Urinary bladder (tissue), 4 donors: ENCODE results near the gene ST3GAL5. TPM values are rescaled to one million over a fixed set of nuclear protein-coding genes. Genes with fewer than 3 reads are reported as not detected.
"Not testable (repeated sequence)": the region's sequence is repeated elsewhere in the genome, so short reads cannot be mapped to it uniquely, and the experiment has no call there.

ENCODE experiments used
- DNase-seq: peaks from one replicate; pipeline ENCODE4 v3.0.0-alpha.2; 2015; ENCODE audit errors: extremely low spot score
- H3K27ac ChIP-seq: one replicate; pipeline ENCODE4 v1.5.1; 2013; ENCODE audit warnings: low read depth, mild to moderate bottlenecking, moderate library complexity
- H3K36me3 ChIP-seq: one replicate; pipeline ENCODE4 v1.6.1; 2013; ENCODE audit warnings: mild to moderate bottlenecking, moderate library complexity; ENCODE audit not compliant: insufficient read depth
- H3K4me1 ChIP-seq: one replicate; pipeline ENCODE4 v1.6.1; 2013; ENCODE audit warnings: mild to moderate bottlenecking, moderate library complexity; ENCODE audit not compliant: insufficient read depth
- H3K4me3 ChIP-seq: one replicate; pipeline ENCODE4 v1.5.1; 2013; ENCODE audit warnings: low read depth, low read length
- WGBS: extraction: QIAGEN DNeasy Blood & Tissue Kit; methylation state at CpG from one replicate; pipeline ENCODE4 v1.1.7; 2013; 5-methylcytosine and 5-hydroxymethylcytosine counted together
- polyA plus RNA-seq: library from polyadenylated mRNA; stranded (reverse); fragments of 200-250 nt; gene quantifications from one replicate; pipeline ENCODE4 v1.2.3, GENCODE V29; 2013
- total RNA-seq: library from RNA; depleted of rRNA; stranded (reverse); fragments of >200 nt; gene quantifications from one replicate; pipeline ENCODE4 v1.2.3, GENCODE V29; 2014
- donor health status: healthy with polysubstance abuse.
- donor health status: healthy.

ST3GAL5 gene
- total and polyA plus RNA-seq, 2 donors, result 31.1 to 59.4 TPM

DNA sequence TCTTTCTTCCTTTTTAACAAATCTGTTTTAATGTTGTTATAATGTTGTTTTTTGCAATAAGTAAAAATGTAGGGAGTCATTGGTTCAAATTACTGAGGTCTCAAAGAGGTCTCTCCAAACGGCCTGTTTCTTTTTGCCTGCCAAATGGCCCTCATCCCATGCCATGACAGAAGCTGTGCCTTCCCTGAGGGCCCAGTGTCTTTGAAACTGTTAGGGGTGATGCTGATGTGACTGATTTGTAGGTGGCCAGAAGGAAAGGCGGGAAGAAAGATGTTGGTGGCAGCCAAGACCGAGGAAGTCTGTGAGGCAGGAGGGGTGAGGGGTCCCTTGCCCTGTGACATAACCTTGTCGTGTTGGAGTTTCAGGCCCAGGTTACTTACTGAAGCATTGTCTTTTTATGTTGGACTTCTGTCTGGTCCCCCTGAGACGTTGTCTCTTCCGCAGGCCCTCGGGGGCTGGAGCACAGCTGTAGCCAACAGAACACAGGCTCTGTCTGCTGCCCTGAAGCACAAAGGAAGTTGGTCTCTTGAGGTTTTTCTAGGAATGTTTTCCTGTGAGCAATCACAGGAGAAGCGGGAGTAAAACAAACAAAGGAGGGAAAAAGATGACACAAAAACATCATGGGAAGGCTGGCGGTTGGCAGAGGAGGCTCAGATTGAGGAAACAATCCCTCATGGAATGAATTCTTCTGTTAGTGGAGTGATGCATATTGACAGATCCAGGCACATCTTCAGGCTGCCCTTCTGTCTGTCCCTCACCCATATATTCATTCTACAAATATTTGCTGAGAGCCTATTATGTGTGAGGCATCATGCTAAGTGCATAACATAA is 4.9 kb upstream of the ST3GAL5 start:
- Histone ChIP-seq H3K4me1 (no peaks in the 10 kb centered on the region), H3K36me3 (no peaks in the 10 kb centered on the region), H3K27ac (no peak overlapping the region), H3K4me3 (no peak overlapping the region)
- WGBS, result 64% methylated on average over 9 of the region's 9 CpGs
- no peak for DNase-seq

GRCh38 chr2:85892216-85892944 is 3.6 kb upstream of the ST3GAL5 start:
- H3K4me1 ChIP-seq, result no peaks in the 10 kb centered on the region
- H3K36me3 ChIP-seq, result no peaks in the 10 kb centered on the region
- H3K4me3 ChIP-seq, result no peak overlapping the region
- H3K27ac ChIP-seq, result no peak overlapping the region
- DNase-seq, result no peak
- 87% methylated on average over 5 of the region's 5 CpGs for WGBS

GRCh38 chr2:85890522-85891176 is 1.9 kb upstream of the ST3GAL5 start:
- no peak overlapping the region for H3K4me3 ChIP-seq
- H3K27ac ChIP-seq, result peak overlapping the region; percentile 79

DNA sequence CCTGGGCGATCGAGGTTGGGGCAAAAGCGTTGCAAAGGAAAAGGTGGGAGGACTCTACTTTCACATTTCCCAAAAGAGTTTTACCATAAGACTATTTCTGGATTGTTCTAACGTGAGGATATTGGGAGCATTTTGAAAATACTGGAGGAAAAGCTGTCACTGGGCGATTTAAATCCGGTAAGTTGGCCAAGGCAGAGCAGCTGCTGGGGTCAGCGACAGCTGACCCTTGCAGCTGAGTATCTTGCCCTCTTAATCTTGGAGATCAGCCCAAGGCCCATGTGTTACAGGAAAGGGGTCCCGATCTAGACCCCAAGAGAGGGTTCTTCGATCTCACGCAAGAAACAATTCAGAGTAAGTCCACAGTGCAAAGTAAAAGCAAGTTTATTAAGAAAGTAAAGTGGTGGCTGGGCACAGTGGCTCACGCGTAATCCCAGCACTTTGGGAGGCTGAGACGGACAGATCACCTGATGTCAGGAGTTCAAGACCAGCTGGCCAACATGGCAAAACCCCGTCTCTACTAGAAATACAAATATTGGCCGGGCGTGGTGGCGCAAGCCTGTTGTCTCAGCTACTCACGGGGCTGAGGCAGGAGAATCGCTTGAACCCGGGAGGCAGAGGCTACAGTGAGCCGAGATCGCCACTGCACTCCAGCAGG is 964 bp upstream of the ST3GAL5 start:
- Histone ChIP-seq H3K27ac (peak overlapping the region; percentile 95), H3K4me3 (peak overlapping the region; percentile 77), H3K4me1 (peaks cover 3% of the 10 kb centered on the region), H3K36me3 (no peaks in the 10 kb centered on the region)
- 34% methylated on average over 22 of the region's 22 CpGs for WGBS
- no peak for DNase-seq

More at GRCh38 chr2:85890522-85891176, 1.9 kb upstream of the ST3GAL5 start:
- Histone ChIP-seq H3K4me1 (no peaks in the 10 kb centered on the region), H3K36me3 (no peaks in the 10 kb centered on the region)
- DNase-seq, result no peak
- 79% methylated on average over 5 of the region's 5 CpGs for WGBS

- WGBS, result under 1% methylated on average over 47 of the region's 47 CpGs
- Histone ChIP-seq H3K4me1 (peaks cover 3% of the 10 kb centered on the region), H3K27ac (peak overlapping the region; percentile 95), H3K36me3 (no peaks in the 10 kb centered on the region), H3K4me3 (peak overlapping the region; percentile 77)
- no peak for DNase-seq
Observed at GRCh38 chr2:85888020-85888683, 638 bp downstream of the ST3GAL5 start.

- DNase-seq, result no peak
- Histone ChIP-seq H3K27ac (peak overlapping the region; percentile 95), H3K4me1 (peaks cover 3% of the 10 kb centered on the region), H3K4me3 (peak overlapping the region; percentile 77), H3K36me3 (no peaks in the 10 kb centered on the region)
- WGBS, result 3% methylated on average over 10 of the region's 10 CpGs
Observed at GRCh38 chr2:85887566-85888019, 1.2 kb downstream of the ST3GAL5 start.

GRCh38 chr2:85886590-85886989 is 2.2 kb downstream of the ST3GAL5 start:
- H3K4me1 ChIP-seq, result peaks cover 3% of the 10 kb centered on the region
- H3K4me3 ChIP-seq, result peak overlapping the region; percentile 77
- H3K36me3 ChIP-seq, result no peaks in the 10 kb centered on the region
- peak overlapping the region; percentile 74 for H3K27ac ChIP-seq
- 9% methylated on average over 11 of the region's 11 CpGs for WGBS
- DNase-seq, result no peak

- Histone ChIP-seq H3K4me3 (peak overlapping the region; percentile 4), H3K4me1 (peaks cover 3% of the 10 kb centered on the region), H3K27ac (peak overlapping the region; percentile 60), H3K36me3 (no peaks in the 10 kb centered on the region)
- 79% methylated on average over 8 of the region's 8 CpGs for WGBS
- no peak for DNase-seq
Observed at GRCh38 chr2:85886141-85886540, 2.6 kb downstream of the ST3GAL5 start.

GRCh38 chr2:85881781-85882180 is 7.0 kb downstream of the ST3GAL5 start:
- not testable (repeated sequence) for DNase-seq, H3K36me3 ChIP-seq, H3K4me1 ChIP-seq, H3K4me3 ChIP-seq, H3K27ac ChIP-seq
- WGBS, result 98% methylated on average over 1 of the region's 1 CpG

DNA sequence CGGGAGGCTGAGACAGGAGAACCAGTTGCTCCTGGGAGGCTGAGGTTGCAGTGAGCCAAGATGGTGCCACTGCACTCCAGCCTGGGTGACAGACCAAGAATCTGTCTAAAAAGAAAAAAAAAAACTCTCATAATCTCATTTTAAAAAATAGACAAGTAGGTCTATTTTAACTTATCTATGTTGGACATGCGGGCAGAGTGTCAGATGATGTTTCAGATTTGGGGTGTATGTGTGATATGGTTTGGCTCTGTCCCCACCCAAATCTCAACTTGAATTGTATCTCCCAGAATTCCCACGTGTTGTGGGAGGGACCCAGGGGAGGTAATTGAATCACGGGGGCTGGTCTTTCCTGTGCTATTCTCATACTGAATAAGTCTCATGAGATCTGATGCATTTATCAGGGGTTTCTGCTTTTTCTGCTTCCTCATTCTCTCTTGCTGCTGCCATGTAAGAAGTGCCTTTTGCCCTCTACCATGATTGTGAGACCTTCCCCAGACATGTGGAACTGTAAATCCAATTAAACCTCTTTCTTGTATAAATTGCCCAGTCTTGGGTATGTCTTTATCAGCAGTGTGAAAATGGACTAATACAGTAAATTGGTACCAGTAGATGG is 8.0 kb downstream of the ST3GAL5 start:
- not testable (repeated sequence) for H3K36me3 ChIP-seq, H3K4me1 ChIP-seq, H3K27ac ChIP-seq, DNase-seq, H3K4me3 ChIP-seq
- 72% methylated on average over 4 of the region's 4 CpGs for WGBS

- 87% methylated on average over 9 of the region's 9 CpGs for WGBS
- H3K27ac ChIP-seq, result no peak overlapping the region
Observed at GRCh38 chr2:85878719-85879370, 9.9 kb downstream of the ST3GAL5 start.

GRCh38 chr2:85875350-85876050 is 13.3 kb downstream of the ST3GAL5 start:
- Histone ChIP-seq H3K4me3 (no peak overlapping the region), H3K4me1 (peaks cover 2% of the 10 kb centered on the region), H3K36me3 (no peaks in the 10 kb centered on the region), H3K27ac (no peak overlapping the region)
- no peak for DNase-seq
- WGBS, result 77% methylated on average over 8 of the region's 8 CpGs

More at GRCh38 chr2:85878719-85879370, 9.9 kb downstream of the ST3GAL5 start:
- Histone ChIP-seq H3K4me3 (no peak overlapping the region), H3K36me3 (no peaks in the 10 kb centered on the region), H3K4me1 (peaks cover 2% of the 10 kb centered on the region)
- no peak for DNase-seq
